OCI-LY3 (cell line): ENCODE measurements around the gene MXD4.

Experiments
- H2AFZ ChIP-seq: fragments of 200-600, 300-600 bp; shearing (Covaris generic); 2 replicates; pipeline ENCODE4 v1.6.0; 2014; ENCODE audit warnings: antibody characterized with exemption, low read depth, low read length
- H3K27ac ChIP-seq: fragments of 200-600, 300-600 bp; sonication (generic); 2 replicates; pipeline ENCODE4 v1.5.1; 2014; ENCODE audit warnings: mild to moderate bottlenecking, low read length, moderate library complexity, mixed read lengths
- H3K27me3 ChIP-seq: fragments of 200-600, 300-600 bp; sonication (generic); 2 replicates; pipeline ENCODE4 v1.6.1; 2014; ENCODE audit warnings: low read depth, low read length, mixed read lengths
- H3K36me3 ChIP-seq: fragments of 200-600, 300-600 bp; sonication (generic); replicated peaks from 2 replicates; pipeline ENCODE3; 2014; ENCODE audit warnings: low read depth, low read length, mixed read lengths
- H3K4me1 ChIP-seq: fragments of 300-600, 200-600 bp; sonication (generic); 2 replicates; pipeline ENCODE4 v1.6.1; 2014; ENCODE audit warnings: low read length, mixed read lengths
- H3K4me2 ChIP-seq: fragments of 200-600, 300-600 bp; sonication (generic); 2 replicates; pipeline ENCODE4 v1.6.1; 2014; ENCODE audit warnings: low read length, mixed read lengths
- H3K4me3 ChIP-seq: fragments of 300-600, 200-600 bp; sonication (generic); 2 replicates; pipeline ENCODE4 v1.5.1; 2014; ENCODE audit warnings: antibody characterized with exemption, mild to moderate bottlenecking, low read length, moderate library complexity
- H3K79me2 ChIP-seq: fragments of 300-600, 200-600 bp; shearing (Covaris generic); 2 replicates; pipeline ENCODE4 v1.6.1; 2014; ENCODE audit warnings: mild to moderate bottlenecking, low read length, mixed read lengths
- H3K9ac ChIP-seq: fragments of 300-600, 200-600 bp; shearing (Covaris generic); 2 replicates; pipeline ENCODE4 v1.6.0; 2014; ENCODE audit warnings: mild to moderate bottlenecking, low read length, moderate library complexity
- H3K9me3 ChIP-seq: fragments of 200-600, 300-600 bp; shearing (Covaris generic); 2 replicates; pipeline ENCODE4 v1.6.1; 2014; ENCODE audit warnings: low read length, mixed read lengths; ENCODE audit not compliant: insufficient read depth
- H4K20me1 ChIP-seq: fragments of 200-600, 300-600 bp; sonication (generic); 2 replicates; pipeline ENCODE4 v1.6.1; 2016; ENCODE audit warnings: low read length, mixed read lengths; ENCODE audit not compliant: insufficient read depth
- CTCF ChIP-seq: fragments of 200-600, 300-600 bp; sonication (generic); IDR thresholded peaks from 2 replicates; pipeline ENCODE4 v1.5.1; 2014; ENCODE audit warnings: antibody characterized with exemption, low read length, low read depth
- EZH2phosphoT487 ChIP-seq: fragments of 200-600 bp; shearing (Covaris generic); IDR thresholded peaks from 2 replicates; pipeline ENCODE4 v1.6.1; 2018; ENCODE audit warnings: antibody characterized with exemption, mixed run types, low read depth

The MXD4 gene

GRCh38 chr4:2263926-2264321, 2.0 kb upstream of the MXD4 start:
- no peaks in the 10 kb centered on the region for H3K36me3 ChIP-seq
- no peak overlapping the region for H2AFZ ChIP-seq
- H3K27ac ChIP-seq = no peak overlapping the region
- no peaks in the 10 kb centered on the region for H3K9me3 ChIP-seq
- TF ChIP-seq EZH2phosphoT487 (no peak), CTCF (no peak)
- H3K4me3 ChIP-seq = no peak overlapping the region
- H3K9ac ChIP-seq = no peak overlapping the region
- H4K20me1 ChIP-seq = no peaks in the 10 kb centered on the region
- H3K79me2 ChIP-seq = no peaks in the 10 kb centered on the region
- peaks cover 4% of the 10 kb centered on the region; the same call in 1 of the 2 replicates for H3K4me1 ChIP-seq
- no peaks in the 10 kb centered on the region for H3K27me3 ChIP-seq
- H3K4me2 ChIP-seq = no peak overlapping the region

- Histone ChIP-seq H3K27ac (no peak overlapping the region), H3K4me3 (peak overlapping the region; percentile 92), H3K9ac (peak overlapping the region; percentile 82), H3K79me2 (no peaks in the 10 kb centered on the region), H3K4me2 (peak overlapping the region; percentile 96), H3K9me3 (no peaks in the 10 kb centered on the region), H3K4me1 (peaks cover 4% of the 10 kb centered on the region; the same call in 1 of the 2 replicates), H3K36me3 (no peaks in the 10 kb centered on the region), H2AFZ (peak overlapping the region; percentile 61; the same call in 1 of the 2 replicates), H3K27me3 (no peaks in the 10 kb centered on the region), H4K20me1 (no peaks in the 10 kb centered on the region)
- no peak for TF ChIP-seq CTCF
- no peak for TF ChIP-seq EZH2phosphoT487
Measured at GRCh38 chr4:2262944-2263250, 988 bp upstream of the MXD4 start.

GRCh38 chr4:2262145-2262943, 435 bp upstream of the MXD4 start:
- Histone ChIP-seq H2AFZ (peak overlapping the region; percentile 61), H3K79me2 (no peaks in the 10 kb centered on the region), H3K4me3 (peak overlapping the region; percentile 92), H3K27me3 (no peaks in the 10 kb centered on the region), H3K4me2 (peak overlapping the region; percentile 96), H3K9ac (peak overlapping the region; percentile 82), H3K36me3 (no peaks in the 10 kb centered on the region), H3K4me1 (peaks cover 4% of the 10 kb centered on the region; the same call in 1 of the 2 replicates), H3K27ac (peak overlapping the region; percentile 37), H3K9me3 (no peaks in the 10 kb centered on the region), H4K20me1 (no peaks in the 10 kb centered on the region)
- no peak for TF ChIP-seq CTCF
- TF ChIP-seq EZH2phosphoT487 = no peak

GRCh38 chr4:2261110-2261852, 628 bp downstream of the MXD4 start:
- Histone ChIP-seq H2AFZ (peak overlapping the region; percentile 38; the same call in 1 of the 2 replicates), H3K27me3 (no peaks in the 10 kb centered on the region)
- TF ChIP-seq EZH2phosphoT487 (no peak), CTCF (no peak)

More at GRCh38 chr4:2261110-2261852, 628 bp downstream of the MXD4 start:
- no peaks in the 10 kb centered on the region for H3K36me3 ChIP-seq
- no peaks in the 10 kb centered on the region for H3K79me2 ChIP-seq
- H3K9ac ChIP-seq = peak overlapping the region; percentile 69
- no peaks in the 10 kb centered on the region for H3K9me3 ChIP-seq
- H3K4me3 ChIP-seq = peak overlapping the region; percentile 90
- peaks cover 9% of the 10 kb centered on the region; the same call in 1 of the 2 replicates for H3K4me1 ChIP-seq
- peak overlapping the region; percentile 79 for H3K4me2 ChIP-seq
- no peak overlapping the region for H3K27ac ChIP-seq
- H4K20me1 ChIP-seq = no peaks in the 10 kb centered on the region
